ENCODE measurements around the gene CD36.

- no peak for TF ChIP-seq CTCF (IDR thresholded peaks at IDR 0.05; ENCODE audit: low read depth, low read length)
- no peak for TF ChIP-seq EZH2phosphoT487 (IDR thresholded peaks at IDR 0.05; ENCODE audit: low read depth)
These were observed 25.6 kb upstream of the CD36 start for GRCh38 chr7:80612880-80613279.
